Hematopoietic multipotent progenitor cell treated with erythropoietin and hydrocortisone succinate and interleukin-3 and kit ligand, for 8 days (in vitro differentiated cells): ENCODE data around the gene CUX1.
"Not testable (repeated sequence)": the region's sequence is repeated elsewhere in the genome, so short reads cannot be mapped to it uniquely, and the experiment has no call there.

Experiments used
- DNase-seq: peaks from one replicate; pipeline ENCODE4 v3.0.0-alpha.2; 2015

Gene CUX1

DNA sequence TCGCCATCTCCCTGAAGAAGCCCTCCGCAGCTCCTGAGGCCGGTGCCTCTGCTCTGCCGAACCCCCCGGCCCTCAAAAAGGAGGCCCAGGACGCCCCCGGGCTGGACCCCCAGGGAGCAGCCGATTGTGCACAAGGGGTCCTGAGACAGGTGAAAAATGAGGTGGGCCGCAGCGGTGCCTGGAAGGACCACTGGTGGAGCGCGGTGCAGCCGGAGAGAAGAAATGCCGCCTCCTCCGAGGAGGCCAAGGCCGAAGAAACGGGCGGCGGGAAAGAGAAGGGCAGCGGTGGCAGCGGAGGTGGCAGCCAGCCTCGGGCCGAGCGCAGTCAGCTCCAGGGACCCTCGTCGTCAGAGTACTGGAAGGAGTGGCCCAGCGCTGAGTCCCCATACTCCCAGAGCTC is 384.1 kb downstream of the CUX1 start:
- no peak for DNase-seq

DNA sequence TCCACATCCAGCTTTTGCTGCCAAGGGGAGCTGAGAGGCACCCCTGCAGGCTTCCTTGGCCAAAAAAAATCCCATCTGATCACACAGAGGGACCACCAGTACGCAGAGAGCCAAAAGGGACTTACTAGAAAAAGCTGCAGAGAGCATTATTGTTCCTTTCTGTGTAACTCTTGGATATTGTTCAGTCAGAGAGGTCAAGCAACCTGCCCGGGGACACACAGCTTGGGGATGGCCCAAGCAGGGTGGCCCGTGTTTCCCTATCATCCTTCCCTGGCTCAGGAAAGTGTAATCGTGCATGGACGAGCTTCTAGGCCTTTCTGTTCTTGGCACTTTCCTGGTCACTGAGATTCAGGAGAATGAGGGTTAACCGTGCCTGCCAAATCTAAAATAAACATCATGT is 385.1 kb downstream of the CUX1 start:
- no peak for DNase-seq

GRCh38 chr7:102203218-102203617 is 385.8 kb downstream of the CUX1 start:
- no peak for DNase-seq

DNA sequence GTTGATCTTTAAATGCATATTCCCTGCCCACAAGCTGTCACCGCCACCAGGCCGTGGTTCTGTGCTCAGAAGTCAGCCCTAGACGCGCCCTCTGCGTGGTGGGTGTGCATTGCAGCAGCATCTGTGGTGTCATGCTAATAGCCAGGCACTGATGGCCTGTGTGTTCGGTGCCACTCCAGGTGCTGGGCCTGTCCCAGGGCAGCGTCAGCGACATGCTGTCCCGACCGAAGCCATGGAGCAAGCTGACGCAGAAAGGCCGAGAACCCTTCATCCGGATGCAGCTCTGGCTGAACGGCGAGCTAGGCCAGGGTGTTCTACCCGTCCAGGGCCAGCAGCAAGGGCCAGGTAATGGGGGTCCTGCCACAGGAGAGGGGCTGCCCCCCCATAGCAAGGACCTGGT is 386.8 kb downstream of the CUX1 start:
- DNase-seq, result no peak

DNA sequence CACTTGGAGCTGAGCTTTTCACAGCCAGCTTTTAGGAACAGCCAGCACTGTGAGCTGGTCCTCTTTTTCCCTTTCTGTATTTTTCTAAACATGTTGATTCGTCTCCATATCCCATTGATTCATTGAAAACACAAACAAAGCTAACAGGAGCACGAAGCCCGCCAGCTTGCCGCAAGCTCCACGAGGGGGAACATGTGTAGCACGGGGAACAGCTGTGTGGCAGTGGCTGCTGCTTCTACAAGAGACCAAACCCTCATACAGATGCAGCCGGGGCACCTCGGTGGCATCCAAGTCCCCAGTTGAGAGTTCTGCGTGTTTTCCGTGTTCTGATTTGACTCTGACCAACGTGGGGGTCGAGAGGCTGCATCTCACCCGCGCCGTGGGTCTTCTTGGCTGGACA is 388.5 kb downstream of the CUX1 start:
- no peak for DNase-seq

GRCh38 chr7:102208826-102209225 is 391.4 kb downstream of the CUX1 start:
- no peak for DNase-seq

DNA sequence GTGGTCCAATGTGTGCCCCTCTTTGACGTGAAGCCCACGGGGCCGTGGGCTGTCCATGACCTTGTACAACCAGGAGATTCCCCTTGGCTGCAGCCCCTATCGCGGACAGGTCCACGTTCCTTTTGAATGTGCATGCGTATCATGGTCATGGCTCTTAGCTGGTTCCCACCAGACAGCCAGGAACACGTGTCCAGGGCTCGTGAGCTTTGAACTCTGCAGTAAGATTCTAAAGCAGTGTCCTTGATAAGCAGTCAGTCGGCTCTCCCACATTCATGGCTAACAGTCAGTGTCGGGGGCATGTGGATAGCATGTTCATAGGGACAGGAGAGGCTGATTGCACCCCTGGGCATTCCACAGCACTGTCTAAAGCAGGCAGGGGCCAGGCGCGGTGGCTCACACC is 393.4 kb downstream of the CUX1 start:
- DNase-seq, result no peak

GRCh38 chr7:102211590-102212550 is 394.4 kb downstream of the CUX1 start:
- DNase-seq, result no peak

DNA sequence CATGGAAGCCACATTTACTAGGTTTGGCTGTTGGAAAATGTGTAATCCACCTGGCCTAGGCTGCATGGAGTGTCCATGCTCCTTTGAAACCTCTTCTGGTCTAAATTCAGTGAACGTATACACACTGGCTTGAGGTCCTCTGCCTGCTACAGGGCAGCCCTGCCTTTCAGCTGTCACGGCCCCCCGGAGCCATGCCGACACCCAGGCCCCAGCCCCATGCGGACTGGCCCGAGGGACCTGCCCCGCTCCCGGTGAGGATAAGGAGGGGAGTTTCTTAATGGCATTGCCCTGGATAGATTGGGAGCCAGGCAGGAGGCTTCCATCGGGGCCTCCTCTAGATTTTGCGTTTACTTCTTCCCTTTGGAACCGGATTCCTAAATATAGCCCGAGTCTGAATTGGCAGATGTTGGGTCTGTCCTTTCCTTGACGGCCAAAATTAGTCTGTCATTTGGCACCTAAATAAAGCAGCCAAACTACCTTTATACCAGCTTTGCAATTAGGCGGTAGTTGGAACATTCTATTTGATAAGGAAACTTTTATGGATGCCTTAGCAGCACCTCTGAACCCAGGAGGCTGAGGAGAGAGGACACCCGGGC is 397.1 kb downstream of the CUX1 start:
- no peak for DNase-seq

GRCh38 chr7:102215256-102215655 is 397.8 kb downstream of the CUX1 start:
- DNase-seq, result no peak

GRCh38 chr7:102215711-102216110 is 398.3 kb downstream of the CUX1 start:
- DNase-seq, result no peak

GRCh38 chr7:102216573-102217314 is 399.3 kb downstream of the CUX1 start:
- DNase-seq, result no peak

DNA sequence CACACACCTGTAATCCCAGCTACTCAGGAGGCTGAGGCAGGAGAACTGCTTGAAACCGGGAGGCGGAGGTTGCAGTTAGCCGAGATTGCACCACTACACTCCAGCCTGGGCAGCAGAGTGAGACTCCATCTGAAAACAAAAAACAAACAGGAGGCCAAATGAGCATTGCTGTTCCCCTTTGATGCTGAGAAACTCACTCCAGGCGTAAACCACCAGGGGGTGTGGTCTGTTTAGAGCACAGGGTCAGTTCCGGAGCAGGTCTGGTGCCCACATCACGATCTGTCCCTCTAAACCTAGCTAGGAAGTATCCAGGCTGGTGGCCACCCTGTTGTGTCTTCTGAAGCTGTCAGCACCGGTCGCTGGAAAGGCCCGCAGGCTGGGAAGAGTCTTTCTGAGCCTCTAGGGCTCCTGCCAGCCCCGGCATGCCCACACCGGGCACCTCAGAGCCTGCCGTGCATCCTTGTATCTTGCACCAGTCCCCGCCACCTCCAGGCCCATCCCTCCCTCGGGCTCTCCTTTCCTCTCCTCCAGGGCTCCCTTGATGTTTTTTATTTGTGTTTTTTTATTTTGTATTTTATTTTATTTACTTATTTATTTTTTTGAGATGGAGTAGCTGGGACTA is 402.9 kb downstream of the CUX1 start:
- no peak for DNase-seq

GRCh38 chr7:102220960-102221800 is 403.8 kb downstream of the CUX1 start:
- no peak for DNase-seq

- no peak for DNase-seq
These were observed 404.5 kb downstream of the CUX1 start for GRCh38 chr7:102221961-102222360.

DNA sequence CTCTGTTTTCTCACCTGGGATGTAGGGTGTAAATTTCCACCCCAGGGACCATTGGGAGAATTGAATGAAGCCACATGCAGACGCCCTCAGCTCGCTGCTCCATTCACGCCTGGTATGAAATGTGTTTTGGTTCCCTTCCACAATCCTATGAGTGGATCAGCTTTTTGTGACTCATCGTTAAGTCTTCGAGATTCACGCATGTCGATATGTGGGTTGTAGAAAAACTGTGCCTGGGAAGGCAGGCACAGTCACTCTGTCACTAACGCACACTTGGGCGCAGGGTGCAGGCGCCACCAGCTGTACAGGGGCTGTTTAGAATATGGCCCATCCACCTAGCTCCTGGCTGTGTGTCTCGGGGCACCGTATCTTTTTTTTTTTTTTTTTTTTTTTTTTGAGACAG is 405.0 kb downstream of the CUX1 start:
- DNase-seq, result no peak

GRCh38 chr7:102223184-102223583 is 405.8 kb downstream of the CUX1 start:
- DNase-seq, result no peak

GRCh38 chr7:102225025-102225424 is 407.6 kb downstream of the CUX1 start:
- DNase-seq, result no peak

GRCh38 chr7:102227371-102227770 is 409.9 kb downstream of the CUX1 start:
- DNase-seq, result no peak

DNA sequence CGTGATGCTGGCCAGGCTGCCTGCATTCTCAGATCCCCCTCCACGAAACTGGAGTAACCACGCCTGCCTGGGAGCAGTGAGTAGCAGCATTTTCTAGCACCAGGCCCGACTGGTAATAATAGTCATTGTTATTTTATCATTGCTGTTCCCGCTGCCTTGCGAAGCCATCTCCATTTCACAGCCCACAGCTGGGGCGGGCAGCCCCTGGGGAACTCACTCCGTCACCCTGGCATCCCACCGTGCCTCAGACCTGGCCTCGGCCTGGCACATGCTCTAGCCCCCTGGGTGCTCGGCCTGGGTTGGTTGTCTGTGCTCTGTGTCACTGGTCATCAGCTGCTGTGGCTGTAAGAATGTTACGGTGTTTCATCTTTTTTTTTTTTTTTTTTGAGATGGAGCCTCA is 411.5 kb downstream of the CUX1 start:
- DNase-seq, result no peak

- not testable (repeated sequence) for DNase-seq
These were observed 412.7 kb downstream of the CUX1 start for GRCh38 chr7:102230162-102230561.

DNA sequence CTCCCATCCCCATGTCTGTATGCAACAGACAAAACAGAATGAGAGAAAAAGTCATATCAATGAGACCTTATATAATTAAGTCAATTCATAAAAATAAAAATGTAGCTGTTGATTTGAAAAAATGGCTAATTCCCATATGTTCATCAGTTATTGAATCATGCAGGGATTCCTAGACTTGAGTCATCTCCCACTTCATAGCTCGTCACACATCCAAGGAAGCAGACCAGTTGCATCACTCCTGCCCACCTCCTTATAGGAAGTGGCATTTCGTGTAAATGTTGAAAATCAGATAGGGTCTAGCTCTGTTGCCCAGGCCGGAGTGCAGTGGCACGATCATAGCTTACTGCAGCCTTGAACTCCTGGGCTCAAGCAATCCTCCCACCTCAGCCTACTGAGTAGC is 413.2 kb downstream of the CUX1 start:
- no peak for DNase-seq
